K562 (cell line): Measurements from ENCODE around the gene ZFP92. TPM values are rescaled to one million over a fixed set of nuclear protein-coding genes. Genes with fewer than 3 reads are reported as not detected.

Source experiments
- ATAC-seq: fragments of 200-7000 bp; cut with Tn5 transposase; 3 replicates; pipeline ENCODE4 v1.9.1; 2020; ENCODE audit warnings: moderate library complexity
- BruUV-seq: library from RNA; stranded (reverse); fragments of 400-500 nt; replicated peaks from 2 replicates; lab custom pipeline; 2021; lab: Mats Ljungman, UMichigan
- CTCF ChIA-PET: fragments of 300-600 bp; formaldehyde crosslinking; extraction: SDS; loops from one replicate; lab custom pipeline; 2021; ENCODE audit warnings: low intra/inter-chr PET ratio; lab: Yijun Ruan, JAX
- POLR2A ChIA-PET: fragments of 300-600, 350-650 bp; sonication (Branson Sonifier 250); formaldehyde crosslinking; extraction: SDS; loops from one replicate; lab custom pipeline; 2021; ENCODE audit warnings: antibody characterized with exemption, inconsistent platforms; lab: Yijun Ruan, JAX
- DNase-seq, 4 experiments: peaks; one replicate each; pipeline versions ENCODE4 v3.0.0 to v3.0.0-alpha.2; 2011 to 2018; ENCODE audit warnings: low spot score in 3 of 4, mixed read lengths in 3 of 4; ENCODE audit errors: extremely low read depth in 1 of 4
- FAIRE-seq: peaks from 2 replicates; lab custom pipeline; 2011; peaks lifted over from hg19 to GRCh38; lab: Jason Lieb, UNC
- H2AFZ ChIP-seq: 2 replicates; pipeline ENCODE4 v1.6.0; 2011; ENCODE audit warnings: low read depth, low read length, control low read depth, inconsistent platforms
- H3K27ac ChIP-seq: fragments of 200-600 bp; 3 replicates; pipeline ENCODE4 v1.8.0; 2011; ENCODE audit warnings: low read depth, mild to moderate bottlenecking, control low read depth, inconsistent platforms, low read length, moderate library complexity, mixed read lengths; ENCODE audit errors: extremely low read depth
- H3K27me3 ChIP-seq, 2 experiments: fragments of 300-600 bp in 1 of 2; 2 replicates in 1 of 2; 3 replicates in 1 of 2; pipeline versions ENCODE4 v1.6.0 to v1.8.0; 2011; ENCODE audit warnings: inconsistent platforms in 2 of 2, low read length in 2 of 2, mild to moderate bottlenecking in 1 of 2, mixed read lengths in 1 of 2, moderate library complexity in 1 of 2; ENCODE audit not compliant: control insufficient read depth in 2 of 2, insufficient read depth in 2 of 2
- H3K36me3 ChIP-seq: fragments of 300-600 bp; 3 replicates; pipeline ENCODE4 v1.8.0; 2011; ENCODE audit warnings: mild to moderate bottlenecking, low read length, inconsistent platforms; ENCODE audit not compliant: control insufficient read depth, insufficient read depth
- H3K4me1 ChIP-seq, 2 experiments: fragments of 200-600 bp in 1 of 2; replicated peaks in 1 of 2; 2 replicates in 1 of 2; 3 replicates in 1 of 2; pipeline versions ENCODE4 v1.5.1 to v1.8.0; 2011; ENCODE audit warnings: inconsistent platforms in 2 of 2, low read length in 2 of 2, mild to moderate bottlenecking in 1 of 2, mixed read lengths in 1 of 2, moderate library complexity in 1 of 2; ENCODE audit not compliant: control insufficient read depth in 2 of 2, insufficient read depth in 2 of 2
- H3K4me2 ChIP-seq: 2 replicates; pipeline ENCODE4 v1.6.1; 2011; ENCODE audit warnings: low read length, control low read depth, inconsistent platforms, mixed read lengths; ENCODE audit not compliant: insufficient read depth
- H3K4me3 ChIP-seq: fragments of 200-600 bp; sonication (generic), shearing (Covaris generic); 2 replicates; pipeline ENCODE4 v1.5.1; 2016; ENCODE audit warnings: control low read depth, inconsistent platforms
- H3K79me2 ChIP-seq: fragments of 200-600 bp; 3 replicates; pipeline ENCODE4 v1.8.0; 2011; ENCODE audit warnings: low read length, inconsistent platforms; ENCODE audit not compliant: control insufficient read depth, insufficient read depth
- H3K9ac ChIP-seq, 2 experiments: 2 replicates each; pipeline versions ENCODE4 v1.6.0 to v1.6.1; 2011; ENCODE audit warnings: low read depth in 2 of 2, low read length in 2 of 2, control low read depth in 1 of 2, inconsistent platforms in 1 of 2, mild to moderate bottlenecking in 1 of 2, mixed read lengths in 1 of 2; ENCODE audit not compliant: insufficient read depth in 1 of 2
- H3K9me1 ChIP-seq: one replicate; pipeline ENCODE4 v1.6.0; 2011; ENCODE audit warnings: inconsistent platforms, mild to moderate bottlenecking, low read length, moderate library complexity; ENCODE audit not compliant: control insufficient read depth, insufficient read depth
- H3K9me3 ChIP-seq: replicated peaks from 2 replicates; pipeline ENCODE4 v1.5.1; 2011; ENCODE audit warnings: low read depth, low read length, inconsistent platforms; ENCODE audit not compliant: control insufficient read depth, insufficient read depth
- H4K20me1 ChIP-seq: replicated peaks from 2 replicates; pipeline ENCODE4 v1.6.1; 2011; ENCODE audit warnings: low read length, inconsistent platforms, mixed read lengths; ENCODE audit not compliant: control insufficient read depth, insufficient read depth
- CBFA2T2 ChIP-seq: fragments of 450-650 bp; conservative IDR thresholded peaks from 2 replicates; pipeline ENCODE4 v1.6.1; 2017; ENCODE audit warnings: mild to moderate bottlenecking
- HSF4 ChIP-seq: fragments of 250-450 bp; sonication (Bioruptor Pico); IDR thresholded peaks from 2 replicates; pipeline ENCODE4 v2.1.2; 2022; ENCODE audit warnings: mild to moderate bottlenecking, moderate library complexity, borderline replicate concordance
- MAFG ChIP-seq: fragments of 450-650 bp; conservative IDR thresholded peaks from 2 replicates; pipeline ENCODE4 v1.6.1; 2016; ENCODE audit warnings: missing genetic modification characterization, missing compliant biosample characterization
- MCM2 ChIP-seq: fragments of 450-650 bp; IDR thresholded peaks from 2 replicates; pipeline ENCODE4 v1.6.1; 2017; ENCODE audit warnings: low read depth, mild to moderate bottlenecking
- NR1H2 ChIP-seq: sonication (generic); formaldehyde crosslinking; IDR thresholded peaks from 2 replicates; pipeline ENCODE4 v1.4.0; 2020; ENCODE audit warnings: mild to moderate bottlenecking, missing genetic modification reagents
- NR2F6 ChIP-seq: fragments of 450-650 bp; formaldehyde crosslinking; IDR thresholded peaks from 2 replicates; pipeline ENCODE4 v1.4.0; 2020; ENCODE audit warnings: mild to moderate bottlenecking
- RFX5 ChIP-seq: IDR thresholded peaks from 2 replicates; pipeline ENCODE4 v1.6.1; 2011; ENCODE audit warnings: low read depth, mild to moderate bottlenecking, improper control_type of control experiment, low read length
- TEAD1 ChIP-seq, 2 experiments: fragments of 450-650 bp in 1 of 2; sonication (generic) in 1 of 2; formaldehyde crosslinking; IDR thresholded peaks; 2 replicates each; pipeline versions ENCODE4 v1.4.0 to v1.8.0; 2020 to 2022; ENCODE audit warnings: mild to moderate bottlenecking in 2 of 2, missing genetic modification reagents in 1 of 2
- ZNF12 ChIP-seq: sonication (generic); formaldehyde crosslinking; IDR thresholded peaks from 2 replicates; pipeline ENCODE4 v1.4.0; 2020; ENCODE audit warnings: mild to moderate bottlenecking, missing genetic modification reagents
- ZNF584 ChIP-seq: fragments of 200-800 bp; sonication (Bioruptor generic); IDR thresholded peaks from 2 replicates; pipeline ENCODE4 v1.6.1; 2016; ENCODE audit warnings: low read depth, mild to moderate bottlenecking, missing genetic modification characterization, missing compliant biosample characterization
- WGBS: fragments of 100-300 bp; shearing (Covaris generic); methylation state at CpG from one replicate; pipeline ENCODE4 v1.1.6; 2016; ENCODE audit warnings: low coverage, mixed read lengths; ENCODE audit not compliant: insufficient coverage; ENCODE audit errors: missing lambda C conversion rate; 5-methylcytosine and 5-hydroxymethylcytosine counted together
- in situ Hi-C: fragments of 300-500 bp; cut with MboI; formaldehyde crosslinking; loops from 4 replicates; pipeline ENCODE4 v1.15.0; 2018; ENCODE audit warnings: inconsistent platforms, mixed read lengths
- intact Hi-C: fragments of 100-400 bp; cut with micrococcal nuclease; formaldehyde crosslinking; loops from 2 replicates; pipeline ENCODE4 v1.14.2; 2022
- polyA plus RNA-seq, 8 experiments: library from polyadenylated mRNA; depleted of rRNA in 4 of 8; stranded (reverse) in 5 of 8; unstranded in 3 of 8; fragments of >200 nt; fragmentation: Nextera tagmentation in 2 of 8; fragmentation: Illumina TruSeq in 1 of 8; extraction: Ambion mirVana in 2 of 8; extraction: Trizol in 1 of 8; gene quantifications; 2 replicates each; pipeline versions ENCODE4 v1.2.1 to v1.2.3, GENCODE V29; 2011 to 2014; ENCODE audit warnings: inconsistent platforms in 1 of 8, missing spikeins in 1 of 8
- total RNA-seq, 7 experiments: library from RNA; depleted of rRNA in 6 of 7; stranded (reverse); fragments of >200 nt in 6 of 7; fragmentation: Illumina TruSeq in 2 of 7; extraction: Trizol in 2 of 7; gene quantifications; 2 replicates each; pipeline versions ENCODE4 v1.2.1 to v1.2.3, GENCODE V29; 2011 to 2021; ENCODE audit warnings: low replicate concordance in 1 of 7
- TF ChIP-seq, protein P1 (sequence below): fragments of 450-650 bp; IDR thresholded peaks from one replicate; pipeline ENCODE4 v1.6.1; 2018; ENCODE audit warnings: mild to moderate bottlenecking, moderate library complexity; ENCODE audit not compliant: partially characterized antibody

The ZFP92 gene
- total and polyA plus RNA-seq, 9 of the 15 experiments (the other 6 are each of a cell fraction or from before 2014, with no cell fraction given) = 0.32 to 3.3 (median 1.8) TPM

- no peak overlapping the region for H3K4me3 ChIP-seq
- WGBS = 75% methylated on average over 7 of the region's 15 CpGs
- no peaks in the 10 kb centered on the region for H3K9me3 ChIP-seq
- TF ChIP-seq ZNF584 (CRISPR knock-in tag) (no peak), RFX5 (no peak), HSF4 (no peak), CBFA2T2 (no peak), TEAD1 (CRISPR knock-in tag; IDR thresholded peaks at IDR 0.05) (no peak), NR2F6 (no peak), MAFG (tag) (no peak), ZNF12 (CRISPR knock-in tag) (no peak), MCM2 (no peak), NR1H2 (no peak)
- TF ChIP-seq, protein P1, sequence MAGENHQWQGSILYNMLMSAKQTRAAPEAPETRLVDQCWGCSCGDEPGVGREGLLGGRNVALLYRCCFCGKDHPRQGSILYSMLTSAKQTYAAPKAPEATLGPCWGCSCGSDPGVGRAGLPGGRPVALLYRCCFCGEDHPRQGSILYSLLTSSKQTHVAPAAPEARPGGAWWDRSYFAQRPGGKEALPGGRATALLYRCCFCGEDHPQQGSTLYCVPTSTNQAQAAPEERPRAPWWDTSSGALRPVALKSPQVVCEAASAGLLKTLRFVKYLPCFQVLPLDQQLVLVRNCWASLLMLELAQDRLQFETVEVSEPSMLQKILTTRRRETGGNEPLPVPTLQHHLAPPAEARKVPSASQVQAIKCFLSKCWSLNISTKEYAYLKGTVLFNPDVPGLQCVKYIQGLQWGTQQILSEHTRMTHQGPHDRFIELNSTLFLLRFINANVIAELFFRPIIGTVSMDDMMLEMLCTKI = no peak
- H3K27ac ChIP-seq = no peak overlapping the region
- no peak overlapping the region for H3K4me2 ChIP-seq
- H3K27me3 ChIP-seq = no peaks in the 10 kb centered on the region
- DNase-seq (no peak), ATAC-seq (no peak), FAIRE-seq (no peak)
- peak overlapping the region in 1 of 2 experiments; percentile 35; a peak in 1 of 4 replicates for H3K9ac ChIP-seq
- in situ Hi-C loops (no loop called here), intact Hi-C loops (no loop called here)
- H4K20me1 ChIP-seq = no peaks in the 10 kb centered on the region
- H3K9me1 ChIP-seq = no peaks in the 10 kb centered on the region
- H3K4me1 ChIP-seq = peaks cover 0 to 28% of the 10 kb centered on the region in 2 experiments; a peak in 2 of 5 replicates
- BruUV-seq = no TSS peak
- no peak overlapping the region for H2AFZ ChIP-seq
- H3K79me2 ChIP-seq = no peaks in the 10 kb centered on the region
- ChIA-PET POLR2A (interaction anchor here (0.6 kb wide), 1 partner anchor 627 kb away, joined by 3 read pairs; no protein-coding TSS in a partner anchor), CTCF (no interaction called here)
- H3K36me3 ChIP-seq = peaks cover 32% of the 10 kb centered on the region; the same call in 2 of the 3 replicates
These were observed 38.3 kb downstream of the ZFP92 start for GRCh38 chrX:153449368-153450113.
